Astrocyte (in vitro differentiated cells and primary cell): Measurements from ENCODE around the gene NLRP4. TPM values are rescaled to one million over a fixed set of nuclear protein-coding genes. Genes with fewer than 3 reads are reported as not detected.

Experiments
- DNase-seq: peaks from one replicate; pipeline ENCODE4 v3.0.0-alpha.2; 2010; ENCODE audit warnings: low read depth
- FAIRE-seq: peaks from 2 replicates; lab custom pipeline; 2011; peaks lifted over from hg19 to GRCh38; lab: Jason Lieb, UNC
- H2AFZ ChIP-seq: 2 replicates; pipeline ENCODE4 v1.6.0; 2012; ENCODE audit warnings: low read depth, low read length, inconsistent platforms
- H3K27ac ChIP-seq: 2 replicates; pipeline ENCODE4 v1.5.1; 2011; ENCODE audit warnings: low read depth, low read length, inconsistent platforms
- H3K27me3 ChIP-seq: 2 replicates; pipeline ENCODE4 v1.6.0; 2011; ENCODE audit warnings: low read length, inconsistent platforms; ENCODE audit not compliant: insufficient read depth
- H3K36me3 ChIP-seq: 2 replicates; pipeline ENCODE4 v1.5.1; 2011; ENCODE audit warnings: low read length, inconsistent platforms; ENCODE audit not compliant: insufficient read depth
- H3K4me1 ChIP-seq: 2 replicates; pipeline ENCODE4 v1.5.1; 2011; ENCODE audit warnings: low read length, inconsistent platforms; ENCODE audit not compliant: insufficient read depth
- H3K4me2 ChIP-seq: 2 replicates; pipeline ENCODE4 v1.6.0; 2012; ENCODE audit warnings: low read length, inconsistent platforms
- H3K4me3 ChIP-seq: 2 replicates; pipeline ENCODE4 v1.5.1; 2011; ENCODE audit warnings: low read depth, mild to moderate bottlenecking, low read length, inconsistent platforms; ENCODE audit not compliant: insufficient read depth
- H3K79me2 ChIP-seq: 2 replicates; pipeline ENCODE4 v1.6.0; 2012; ENCODE audit warnings: mild to moderate bottlenecking, low read length, inconsistent platforms; ENCODE audit not compliant: insufficient read depth
- H3K9ac ChIP-seq: 2 replicates; pipeline ENCODE4 v1.6.0; 2012; ENCODE audit warnings: mild to moderate bottlenecking, low read length, inconsistent platforms
- H3K9me3 ChIP-seq: 2 replicates; pipeline ENCODE4 v1.5.1; 2012; ENCODE audit warnings: low read depth, mild to moderate bottlenecking, low read length, inconsistent platforms; ENCODE audit not compliant: insufficient read depth
- H4K20me1 ChIP-seq: 2 replicates; pipeline ENCODE4 v1.6.0; 2012; ENCODE audit warnings: low read length, inconsistent platforms; ENCODE audit not compliant: insufficient read depth
- H3K27ac Mint-ChIP-seq: one replicate; pipeline ENCODE4 v1.8.0; 2021; ENCODE audit warnings: mild to moderate bottlenecking, mixed read lengths; ENCODE audit not compliant: unreplicated experiment
- H3K27me3 Mint-ChIP-seq: one replicate; pipeline ENCODE4 v1.8.0; 2021; ENCODE audit warnings: low read depth, mixed read lengths; ENCODE audit not compliant: unreplicated experiment
- H3K36me3 Mint-ChIP-seq: one replicate; pipeline ENCODE4 v1.8.0; 2021; ENCODE audit warnings: low read depth, mixed read lengths; ENCODE audit not compliant: unreplicated experiment
- H3K4me1 Mint-ChIP-seq: one replicate; pipeline ENCODE4 v1.8.0; 2021; ENCODE audit warnings: low read depth, mixed read lengths; ENCODE audit not compliant: unreplicated experiment
- H3K4me3 Mint-ChIP-seq: one replicate; pipeline ENCODE4 v1.8.0; 2021; ENCODE audit warnings: mild to moderate bottlenecking, moderate library complexity, mixed read lengths; ENCODE audit not compliant: unreplicated experiment
- H3K9me3 Mint-ChIP-seq: one replicate; pipeline ENCODE4 v1.8.0; 2021; ENCODE audit warnings: mild to moderate bottlenecking, mixed read lengths; ENCODE audit not compliant: unreplicated experiment
- EZH2 ChIP-seq: IDR thresholded peaks from 2 replicates; pipeline ENCODE4 v1.6.1; 2012; ENCODE audit warnings: mild to moderate bottlenecking, low read length, inconsistent platforms; ENCODE audit not compliant: insufficient read depth
- total RNA-seq: library from RNA; stranded (reverse); gene quantifications from 2 replicates; pipeline ENCODE4 v1.2.1, GENCODE V29; 2021
- TF ChIP-seq, protein P1 (sequence below): IDR thresholded peaks from 2 replicates; pipeline ENCODE4 v1.5.1; 2011; ENCODE audit warnings: low read depth, mild to moderate bottlenecking, inconsistent platforms, low read length, moderate library complexity; ENCODE audit not compliant: insufficient read depth

The NLRP4 gene
- total RNA-seq, 1 donor from 2014 or later = not detected

DNA sequence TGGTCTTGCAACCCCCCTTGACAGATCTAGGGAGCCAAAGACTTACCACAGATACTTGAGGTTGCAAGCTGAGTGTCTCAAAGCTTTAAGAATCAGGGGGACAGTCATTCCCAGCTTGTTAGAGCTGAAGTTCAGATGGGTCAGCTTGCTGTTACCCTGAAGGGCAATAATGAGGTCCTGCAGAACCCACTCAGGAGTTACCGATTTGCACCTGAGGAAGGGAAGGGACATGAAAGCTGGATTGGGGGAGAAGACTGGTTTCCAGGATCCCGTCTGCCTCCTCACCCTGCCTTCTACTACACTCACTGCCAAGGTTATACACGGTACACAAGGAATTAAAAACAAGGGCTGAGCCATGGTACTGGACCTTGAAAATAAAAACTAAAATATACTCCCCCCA, 71.4 kb downstream of the NLRP4 start:
- TF ChIP-seq, protein P1, sequence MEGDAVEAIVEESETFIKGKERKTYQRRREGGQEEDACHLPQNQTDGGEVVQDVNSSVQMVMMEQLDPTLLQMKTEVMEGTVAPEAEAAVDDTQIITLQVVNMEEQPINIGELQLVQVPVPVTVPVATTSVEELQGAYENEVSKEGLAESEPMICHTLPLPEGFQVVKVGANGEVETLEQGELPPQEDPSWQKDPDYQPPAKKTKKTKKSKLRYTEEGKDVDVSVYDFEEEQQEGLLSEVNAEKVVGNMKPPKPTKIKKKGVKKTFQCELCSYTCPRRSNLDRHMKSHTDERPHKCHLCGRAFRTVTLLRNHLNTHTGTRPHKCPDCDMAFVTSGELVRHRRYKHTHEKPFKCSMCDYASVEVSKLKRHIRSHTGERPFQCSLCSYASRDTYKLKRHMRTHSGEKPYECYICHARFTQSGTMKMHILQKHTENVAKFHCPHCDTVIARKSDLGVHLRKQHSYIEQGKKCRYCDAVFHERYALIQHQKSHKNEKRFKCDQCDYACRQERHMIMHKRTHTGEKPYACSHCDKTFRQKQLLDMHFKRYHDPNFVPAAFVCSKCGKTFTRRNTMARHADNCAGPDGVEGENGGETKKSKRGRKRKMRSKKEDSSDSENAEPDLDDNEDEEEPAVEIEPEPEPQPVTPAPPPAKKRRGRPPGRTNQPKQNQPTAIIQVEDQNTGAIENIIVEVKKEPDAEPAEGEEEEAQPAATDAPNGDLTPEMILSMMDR = no peak
- no peak for TF ChIP-seq EZH2
- no peaks in the 10 kb centered on the region for H3K27me3 ChIP-seq
- H3K79me2 ChIP-seq = no peaks in the 10 kb centered on the region
- no peak overlapping the region for H3K4me2 ChIP-seq
- H3K9ac ChIP-seq = no peak overlapping the region
- FAIRE-seq (no peak), DNase-seq (no peak)
- H2AFZ ChIP-seq = no peak overlapping the region
- no peak overlapping the region for H3K27ac ChIP-seq
- Mint-ChIP-seq H3K4me1 (no peaks in the 10 kb centered on the region), H3K27me3 (no peaks in the 10 kb centered on the region), H3K9me3 (peaks cover 23% of the 10 kb centered on the region), H3K36me3 (no peaks in the 10 kb centered on the region), H3K4me3 (no peak overlapping the region), H3K27ac (no peak overlapping the region)
- no peaks in the 10 kb centered on the region for H3K36me3 ChIP-seq
- H3K4me1 ChIP-seq = no peaks in the 10 kb centered on the region
- H4K20me1 ChIP-seq = no peaks in the 10 kb centered on the region
- H3K9me3 ChIP-seq = peaks cover 12% of the 10 kb centered on the region
- no peak overlapping the region for H3K4me3 ChIP-seq

DNA sequence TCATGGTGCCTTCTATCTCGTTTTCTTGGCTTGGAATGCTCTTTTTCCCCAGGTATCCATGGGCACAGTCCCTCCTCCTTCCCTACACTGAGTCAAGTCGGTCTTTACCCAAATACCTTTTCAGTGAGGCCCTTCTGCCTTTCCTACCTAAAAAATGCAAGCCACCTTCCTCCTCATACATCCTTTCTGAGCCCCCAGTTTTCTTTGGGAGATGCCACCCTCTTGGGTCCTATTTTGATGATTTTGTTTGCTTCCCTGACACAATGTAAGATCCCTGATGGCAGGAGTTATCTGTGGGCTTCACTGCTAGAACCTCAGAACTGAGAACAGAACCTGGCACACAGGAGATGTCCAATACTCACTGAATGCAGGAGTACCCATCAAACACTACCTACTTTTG, 73.5 kb downstream of the NLRP4 start:
- peaks cover 26% of the 10 kb centered on the region for H3K9me3 Mint-ChIP-seq

DNA sequence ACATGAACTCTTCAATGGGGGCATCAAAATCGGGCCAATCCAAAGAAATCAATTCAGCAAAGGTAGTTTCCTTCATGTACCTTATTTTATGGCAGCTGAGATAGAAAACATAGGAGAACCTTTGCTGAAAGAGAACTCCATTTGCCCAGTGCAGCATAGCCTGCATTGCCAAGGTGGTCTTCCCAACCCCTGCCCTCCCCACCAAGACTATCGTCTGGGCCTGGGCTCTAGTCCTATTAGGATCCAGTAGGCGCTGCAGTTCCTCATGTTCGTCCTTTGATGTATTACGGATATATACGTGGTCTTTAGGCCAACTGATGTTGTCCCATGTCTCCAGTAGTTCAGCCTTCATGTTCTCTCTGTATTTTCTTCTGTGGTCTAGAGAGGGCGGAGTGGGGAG, 76.6 kb downstream of the NLRP4 start:
- Mint-ChIP-seq H3K36me3 (no peaks in the 10 kb centered on the region), H3K27me3 (no peaks in the 10 kb centered on the region), H3K4me3 (no peak overlapping the region), H3K27ac (no peak overlapping the region), H3K4me1 (no peaks in the 10 kb centered on the region), H3K9me3 (peaks cover 19% of the 10 kb centered on the region)
- Histone ChIP-seq H3K4me3 (no peak overlapping the region), H3K4me1 (no peaks in the 10 kb centered on the region), H3K36me3 (no peaks in the 10 kb centered on the region), H3K4me2 (no peak overlapping the region), H3K9ac (no peak overlapping the region), H3K9me3 (peaks cover 8% of the 10 kb centered on the region), H4K20me1 (no peaks in the 10 kb centered on the region), H2AFZ (no peak overlapping the region), H3K79me2 (no peaks in the 10 kb centered on the region), H3K27ac (no peak overlapping the region), H3K27me3 (no peaks in the 10 kb centered on the region)
- FAIRE-seq (no peak), DNase-seq (no peak)
- TF ChIP-seq, protein P1 = no peak
- TF ChIP-seq EZH2 = no peak

More for the DNA sequence above, 73.5 kb downstream of the NLRP4 start:
- no peaks in the 10 kb centered on the region for H3K79me2 ChIP-seq
- H2AFZ ChIP-seq = no peak overlapping the region
- no peak overlapping the region for H3K4me3 ChIP-seq
- peaks cover 15% of the 10 kb centered on the region for H3K9me3 ChIP-seq
- no peaks in the 10 kb centered on the region for H3K36me3 ChIP-seq
- H4K20me1 ChIP-seq = no peaks in the 10 kb centered on the region
- no peaks in the 10 kb centered on the region for H3K4me1 Mint-ChIP-seq
- H3K27me3 Mint-ChIP-seq = no peaks in the 10 kb centered on the region
- DNase-seq (no peak), FAIRE-seq (no peak)
- no peaks in the 10 kb centered on the region for H3K36me3 Mint-ChIP-seq
- H3K27ac Mint-ChIP-seq = no peak overlapping the region
- TF ChIP-seq, protein P1 = no peak
- no peak for TF ChIP-seq EZH2
- H3K4me1 ChIP-seq = no peaks in the 10 kb centered on the region
- H3K27me3 ChIP-seq = no peaks in the 10 kb centered on the region
- no peak overlapping the region for H3K4me2 ChIP-seq
- H3K4me3 Mint-ChIP-seq = no peak overlapping the region
- H3K27ac ChIP-seq = no peak overlapping the region
- no peak overlapping the region for H3K9ac ChIP-seq
